H9 (cell line): Measurements from ENCODE around the gene LBHD2. TPM values are rescaled to one million over a fixed set of nuclear protein-coding genes. Genes with fewer than 3 reads are reported as not detected.

Source experiments
- DNase-seq: peaks from one replicate; pipeline ENCODE4 v3.0.0-alpha.2; 2017
- H2AFZ ChIP-seq: one replicate; pipeline ENCODE4 v1.6.1; 2013; ENCODE audit warnings: mild to moderate bottlenecking, low read length, control low read depth, moderate library complexity
- H2AK5ac ChIP-seq: 2 replicates; pipeline ENCODE4 v1.6.1; 2013; ENCODE audit warnings: low read length, control low read depth, mixed read lengths; ENCODE audit not compliant: insufficient read length
- H2BK120ac ChIP-seq: one replicate; pipeline ENCODE4 v1.6.1; 2013; ENCODE audit warnings: low read depth, mild to moderate bottlenecking, low read length, control low read depth, inconsistent platforms; ENCODE audit not compliant: poor library complexity, severe bottlenecking
- H2BK12ac ChIP-seq: 2 replicates; pipeline ENCODE4 v1.6.1; 2013; ENCODE audit warnings: low read length, control low read depth, mixed read lengths, low read depth; ENCODE audit not compliant: insufficient read length
- H2BK15ac ChIP-seq: 2 replicates; pipeline ENCODE4 v1.6.1; 2013; ENCODE audit warnings: low read depth, low read length, control low read depth
- H2BK20ac ChIP-seq: one replicate; pipeline ENCODE4 v1.6.1; 2013; ENCODE audit warnings: low read depth, mild to moderate bottlenecking, low read length, control low read depth, inconsistent platforms; ENCODE audit not compliant: poor library complexity, severe bottlenecking
- H2BK5ac ChIP-seq: 2 replicates; pipeline ENCODE4 v1.6.1; 2013; ENCODE audit warnings: low read length, control low read depth, mixed read lengths; ENCODE audit not compliant: insufficient read length
- H3K14ac ChIP-seq: 2 replicates; pipeline ENCODE4 v1.6.1; 2013; ENCODE audit warnings: low read length, control low read depth; ENCODE audit not compliant: insufficient read depth
- H3K18ac ChIP-seq: 2 replicates; pipeline ENCODE4 v1.6.1; 2013; ENCODE audit warnings: low read depth, mild to moderate bottlenecking, mixed read lengths, low read length, control low read depth; ENCODE audit not compliant: insufficient read length
- H3K23ac ChIP-seq: 2 replicates; pipeline ENCODE4 v1.6.1; 2013; ENCODE audit warnings: low read length, control low read depth, mixed read lengths, low read depth; ENCODE audit not compliant: insufficient read length
- H3K23me2 ChIP-seq: 2 replicates; pipeline ENCODE4 v1.6.1; 2013; ENCODE audit warnings: low read depth, mild to moderate bottlenecking, mixed read lengths, low read length, control low read depth; ENCODE audit not compliant: insufficient read length, poor library complexity, severe bottlenecking
- H3K27ac ChIP-seq: 2 replicates; pipeline ENCODE4 v1.5.1; 2013; ENCODE audit warnings: low read length, control low read depth, mixed read lengths, low read depth; ENCODE audit not compliant: insufficient read length
- H3K27me3 ChIP-seq: 2 replicates; pipeline ENCODE4 v1.6.1; 2013; ENCODE audit warnings: low read length, control low read depth, inconsistent platforms; ENCODE audit not compliant: insufficient read depth
- H3K4ac ChIP-seq: 2 replicates; pipeline ENCODE4 v1.6.1; 2013; ENCODE audit warnings: low read depth, mild to moderate bottlenecking, control low read depth, inconsistent platforms, low read length, moderate library complexity
- H3K4me1 ChIP-seq: 2 replicates; pipeline ENCODE4 v1.6.1; 2013; ENCODE audit warnings: low read length, control low read depth, inconsistent platforms; ENCODE audit not compliant: insufficient read depth
- H3K4me2 ChIP-seq: 2 replicates; pipeline ENCODE4 v1.6.1; 2013; ENCODE audit warnings: low read length, control low read depth, mixed read lengths; ENCODE audit not compliant: insufficient read length, insufficient read depth
- H3K56ac ChIP-seq: 2 replicates; pipeline ENCODE4 v1.6.1; 2013; ENCODE audit warnings: low read depth, mild to moderate bottlenecking, mixed read lengths, low read length, control low read depth; ENCODE audit not compliant: insufficient read length
- H3K79me1 ChIP-seq: 2 replicates; pipeline ENCODE4 v1.6.1; 2013; ENCODE audit warnings: low read depth, mild to moderate bottlenecking, moderate library complexity, low read length, control low read depth, inconsistent platforms; ENCODE audit not compliant: insufficient read depth, poor library complexity, severe bottlenecking
- H3K79me2 ChIP-seq: 2 replicates; pipeline ENCODE4 v1.6.1; 2013; ENCODE audit warnings: low read length, control low read depth, inconsistent platforms; ENCODE audit not compliant: insufficient read depth
- H3K9ac ChIP-seq: 2 replicates; pipeline ENCODE4 v1.6.1; 2013; ENCODE audit warnings: low read length, control low read depth, mixed read lengths; ENCODE audit not compliant: insufficient read length; ENCODE audit errors: extremely low read depth
- H3K9me3 ChIP-seq: one replicate; pipeline ENCODE4 v1.6.1; 2013; ENCODE audit warnings: low read depth, low read length, inconsistent platforms; ENCODE audit not compliant: control insufficient read depth
- H3T11ph ChIP-seq: one replicate; pipeline ENCODE4 v1.6.1; 2013; ENCODE audit warnings: mild to moderate bottlenecking, low read length, control low read depth, inconsistent platforms
- H4K20me1 ChIP-seq: one replicate; pipeline ENCODE4 v1.6.1; 2013; ENCODE audit not compliant: control insufficient read depth, insufficient read length, insufficient read depth
- H4K5ac ChIP-seq: 2 replicates; pipeline ENCODE4 v1.6.1; 2013; ENCODE audit warnings: low read depth, mild to moderate bottlenecking, mixed read lengths, low read length, control low read depth; ENCODE audit not compliant: insufficient read length
- H4K8ac ChIP-seq: replicated peaks from 2 replicates; pipeline ENCODE4 v1.6.1; 2013; ENCODE audit warnings: low read length, control low read depth, mixed read lengths, low read depth; ENCODE audit not compliant: insufficient read length
- H4K91ac ChIP-seq: 2 replicates; pipeline ENCODE4 v1.6.1; 2013; ENCODE audit warnings: low read depth, mild to moderate bottlenecking, moderate library complexity, mixed read lengths, low read length, control low read depth; ENCODE audit not compliant: insufficient read length
- H3K27ac Mint-ChIP-seq, 3 experiments: 2 replicates in 2 of 3; 3 replicates in 1 of 3; pipeline ENCODE4 v1.8.0; 2020 to 2021; ENCODE audit warnings: mixed read lengths in 3 of 3, mild to moderate bottlenecking in 1 of 3, moderate library complexity in 1 of 3
- H3K27me3 Mint-ChIP-seq: 2 replicates; pipeline ENCODE4 v1.8.0; 2021; ENCODE audit warnings: low read depth, mild to moderate bottlenecking, moderate library complexity, mixed read lengths
- H3K36me3 Mint-ChIP-seq, 3 experiments: 2 replicates in 2 of 3; 3 replicates in 1 of 3; pipeline ENCODE4 v1.8.0; 2020 to 2021; ENCODE audit warnings: low read depth in 3 of 3, mixed read lengths in 3 of 3; ENCODE audit not compliant: insufficient read depth in 1 of 3
- H3K4me1 Mint-ChIP-seq, 2 experiments: 2 replicates each; pipeline ENCODE4 v1.8.0; 2020; ENCODE audit warnings: mixed read lengths in 2 of 2
- H3K4me3 Mint-ChIP-seq, 2 experiments: 2 replicates in 1 of 2; 3 replicates in 1 of 2; pipeline ENCODE4 v1.8.0; 2020 to 2021; ENCODE audit warnings: mild to moderate bottlenecking in 2 of 2, mixed read lengths in 2 of 2, moderate library complexity in 1 of 2
- H3K9me3 Mint-ChIP-seq, 2 experiments: 2 replicates in 1 of 2; 3 replicates in 1 of 2; pipeline ENCODE4 v1.8.0; 2020; ENCODE audit warnings: mild to moderate bottlenecking in 2 of 2, mixed read lengths in 2 of 2, moderate library complexity in 1 of 2
- CTCF ChIP-seq: fragments of 200-600 bp; sonication (generic); conservative IDR thresholded peaks from 3 replicates; pipeline ENCODE4 v1.8.0; 2021; ENCODE audit warnings: antibody characterized with exemption, mild to moderate bottlenecking
- WGBS: extraction: QIAGEN DNeasy Blood & Tissue Kit; methylation state at CpG from one replicate; pipeline ENCODE4 v1.1.7; 2013; ENCODE audit warnings: missing lambda C conversion rate, low lambda C conversion rate, mixed read lengths; ENCODE audit not compliant: insufficient read length; ENCODE audit errors: extremely low coverage; 5-methylcytosine and 5-hydroxymethylcytosine counted together
- total RNA-seq: library from RNA; stranded (reverse); gene quantifications from 2 replicates; pipeline ENCODE4 v1.2.1, GENCODE V29; 2021

Gene LBHD2
- total RNA-seq, 1 experiment from 2014 or later, result not detected

- WGBS, result no CpG with 5 or more reads among the region's 6 CpGs
- no peaks in the 10 kb centered on the region; the same call in 1 of the 2 replicates for H3K79me2 ChIP-seq
- Mint-ChIP-seq H3K27ac (no peak overlapping the region; a peak in 1 of 7 replicates), H3K9me3 (no peaks in the 10 kb centered on the region; a peak in 1 of 5 replicates), H3K27me3 (peaks cover 2% of the 10 kb centered on the region), H3K4me3 (no peak overlapping the region), H3K4me1 (peaks cover 16 to 18% of the 10 kb centered on the region in 2 experiments), H3K36me3 (peaks cover 0 to 4% (median 4%) of the 10 kb centered on the region in 3 experiments; a peak in 2 of 7 replicates)
- no peaks in the 10 kb centered on the region for H4K20me1 ChIP-seq
- no peak overlapping the region for H3K27ac ChIP-seq
- peaks cover 3% of the 10 kb centered on the region; the same call in 1 of the 2 replicates for H3K4me1 ChIP-seq
- H2AK5ac ChIP-seq, result no peak overlapping the region
- H3K14ac ChIP-seq, result no peak overlapping the region
- no peak overlapping the region for H2AFZ ChIP-seq
- H3K23me2 ChIP-seq, result peaks cover 10% of the 10 kb centered on the region
- no peak overlapping the region for H3K4ac ChIP-seq
- H4K8ac ChIP-seq, result no peak overlapping the region
- H3K4me2 ChIP-seq, result no peak overlapping the region
- no peak overlapping the region for H2BK120ac ChIP-seq
- no peak overlapping the region for H4K91ac ChIP-seq
- no peak overlapping the region for H3K9ac ChIP-seq
- no peak for DNase-seq
- H4K5ac ChIP-seq, result no peak overlapping the region
- no peak overlapping the region for H2BK12ac ChIP-seq
- H2BK5ac ChIP-seq, result no peak overlapping the region
- H3K79me1 ChIP-seq, result no peaks in the 10 kb centered on the region
- H3T11ph ChIP-seq, result no peak overlapping the region
- no peak for TF ChIP-seq CTCF
- H2BK15ac ChIP-seq, result no peak overlapping the region
- no peak overlapping the region for H3K23ac ChIP-seq
- H3K18ac ChIP-seq, result no peak overlapping the region
- H3K27me3 ChIP-seq, result no peaks in the 10 kb centered on the region
- H3K56ac ChIP-seq, result no peak overlapping the region
- no peaks in the 10 kb centered on the region for H3K9me3 ChIP-seq
- H2BK20ac ChIP-seq, result no peak overlapping the region
Observed at GRCh38 chr14:103061482-103061976, 22.5 kb upstream of the LBHD2 start.
